ENCODE results near the gene UQCRC1.

Gene UQCRC1

GRCh38 chr3:48623851-48624547 lies 14.6 kb upstream of the UQCRC1 start:
- Histone ChIP-seq H3K27ac (ENCODE audit: low read depth in 2 of 2, low read length in 2 of 2) (peak overlapping the region; percentile 75 to 85), H3K4me1 (ENCODE audit: control insufficient read depth in 2 of 2, insufficient read depth in 2 of 2, low read length in 2 of 2) (peaks cover 22 to 31% of the 10 kb centered on the region in 2 donors), H3K9ac (ENCODE audit: low read depth in 1 of 2, low read length in 2 of 2) (peak overlapping the region in 1 of 2 donors; percentile 3), H3K9me3 (ENCODE audit: control insufficient read depth in 2 of 2, low read length in 2 of 2) (no peaks in the 10 kb centered on the region), H3K4me3 (ENCODE audit: low read length in 2 of 2) (no peak overlapping the region), H3K36me3 (ENCODE audit: control insufficient read depth in 2 of 2, insufficient read depth in 2 of 2, low read length in 2 of 2) (peaks cover 18 to 31% of the 10 kb centered on the region in 2 donors), H3K27me3 (ENCODE audit: control insufficient read depth in 2 of 2, insufficient read depth in 2 of 2, low read length in 2 of 2) (no peaks in the 10 kb centered on the region)

DNA sequence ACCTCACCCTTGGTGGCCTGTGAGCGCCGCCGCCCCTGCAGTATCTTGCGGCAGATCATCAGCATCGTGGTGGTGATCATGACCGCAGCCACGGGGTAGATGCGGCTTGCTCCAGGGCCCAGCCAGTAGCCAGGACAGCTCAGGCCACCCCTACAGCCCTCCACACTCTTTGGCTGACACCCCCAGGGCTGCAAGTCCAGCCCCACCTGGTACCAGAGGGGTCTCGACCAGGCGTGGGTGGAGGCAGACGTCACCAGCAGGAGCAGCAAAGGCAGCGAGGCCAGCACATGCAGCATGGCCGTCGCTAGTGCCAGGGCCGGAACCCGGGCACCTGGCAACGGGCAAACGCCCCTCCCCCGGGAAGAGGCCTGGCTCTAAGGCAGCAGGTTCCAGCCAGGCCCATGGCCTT lies 12.0 kb upstream of the UQCRC1 start, which contains the start of gene TMEM89:
Gene TMEM89, minus strand, starts transcription at position 309 of the 409 bp plus-strand sequence. Its CDS starts 13 bp downstream, at position 296.
- Histone ChIP-seq H3K36me3 (ENCODE audit: control insufficient read depth in 2 of 2, insufficient read depth in 2 of 2, low read length in 2 of 2) (peaks cover 4 to 7% of the 10 kb centered on the region in 2 donors), H3K9ac (ENCODE audit: low read depth in 1 of 2, low read length in 2 of 2) (no peak within 1 kb of the TSS), H3K4me1 (ENCODE audit: control insufficient read depth in 2 of 2, insufficient read depth in 2 of 2, low read length in 2 of 2) (peaks cover 22 to 34% of the 10 kb centered on the region in 2 donors), H3K9me3 (ENCODE audit: control insufficient read depth in 2 of 2, low read length in 2 of 2) (peaks cover 8 to 9% of the 10 kb centered on the region in 2 donors), H3K4me3 (ENCODE audit: low read length in 2 of 2) (no peak within 1 kb of the TSS), H3K27ac (ENCODE audit: low read depth in 2 of 2, low read length in 2 of 2) (peak within 1 kb of the TSS in 1 of 2 donors; percentile 93), H3K27me3 (ENCODE audit: control insufficient read depth in 2 of 2, insufficient read depth in 2 of 2, low read length in 2 of 2) (no peaks in the 10 kb centered on the region)

DNA sequence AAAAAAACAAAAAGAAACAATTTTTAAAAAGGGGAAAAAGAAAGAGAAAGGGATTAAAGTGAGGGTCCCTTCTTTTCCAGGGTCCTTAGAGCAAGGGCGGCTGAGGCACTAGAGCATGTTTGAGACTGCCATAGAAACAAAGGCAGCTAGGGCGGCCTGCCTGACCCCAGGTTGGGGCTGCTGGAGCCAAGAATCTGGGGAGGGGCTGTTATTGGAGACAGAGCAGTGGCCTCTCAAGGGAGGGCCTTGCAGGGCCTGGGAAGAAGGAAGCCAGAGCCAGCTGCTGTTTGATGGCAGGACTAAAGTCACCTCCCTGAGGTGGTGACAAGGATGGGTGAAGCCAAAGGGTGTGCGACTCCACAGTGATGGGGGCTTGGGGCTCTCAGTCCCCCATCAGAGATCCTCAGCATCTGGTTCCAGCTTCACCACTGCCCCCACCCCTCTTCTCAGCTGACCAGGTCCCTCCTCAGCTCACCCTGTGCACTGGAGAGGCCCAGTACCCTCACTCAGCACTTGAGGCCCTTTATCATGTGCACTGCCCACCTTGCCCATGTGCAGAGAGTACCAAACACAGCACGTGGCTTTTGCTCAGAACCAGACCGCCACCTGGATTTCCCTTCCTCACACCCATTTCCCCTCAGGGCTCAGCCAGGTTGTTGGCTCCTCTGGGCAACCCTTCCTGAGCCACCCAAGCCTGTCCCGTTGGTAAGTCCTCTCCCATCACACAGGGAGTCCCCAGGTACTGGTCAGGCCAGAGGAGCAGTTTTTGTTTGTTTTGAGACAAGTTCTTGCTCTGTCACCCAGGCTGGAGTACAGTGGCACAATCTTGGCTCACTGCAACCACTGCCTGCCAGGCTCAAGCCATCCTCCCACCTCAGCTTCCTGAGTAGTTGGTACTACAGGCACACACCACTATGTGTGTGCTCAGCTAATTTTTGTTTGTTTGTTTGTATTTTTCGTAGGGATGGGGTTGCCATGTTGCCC lies 10.4 kb upstream of the UQCRC1 start:
- Histone ChIP-seq H3K27ac (ENCODE audit: low read depth in 2 of 2, low read length in 2 of 2) (peak overlapping the region; percentile 72 to 93), H3K9ac (ENCODE audit: low read depth in 1 of 2, low read length in 2 of 2) (peak overlapping the region in 1 of 2 donors; percentile 51), H3K36me3 (ENCODE audit: control insufficient read depth in 2 of 2, insufficient read depth in 2 of 2, low read length in 2 of 2) (peaks cover under 1 to 2% of the 10 kb centered on the region in 2 donors), H3K27me3 (ENCODE audit: control insufficient read depth in 2 of 2, insufficient read depth in 2 of 2, low read length in 2 of 2) (no peaks in the 10 kb centered on the region), H3K4me1 (ENCODE audit: control insufficient read depth in 2 of 2, insufficient read depth in 2 of 2, low read length in 2 of 2) (peaks cover 21 to 33% of the 10 kb centered on the region in 2 donors), H3K4me3 (ENCODE audit: low read length in 2 of 2) (peak overlapping the region in 1 of 2 donors; percentile 3), H3K9me3 (ENCODE audit: control insufficient read depth in 2 of 2, low read length in 2 of 2) (peaks cover 8 to 9% of the 10 kb centered on the region in 2 donors)

DNA sequence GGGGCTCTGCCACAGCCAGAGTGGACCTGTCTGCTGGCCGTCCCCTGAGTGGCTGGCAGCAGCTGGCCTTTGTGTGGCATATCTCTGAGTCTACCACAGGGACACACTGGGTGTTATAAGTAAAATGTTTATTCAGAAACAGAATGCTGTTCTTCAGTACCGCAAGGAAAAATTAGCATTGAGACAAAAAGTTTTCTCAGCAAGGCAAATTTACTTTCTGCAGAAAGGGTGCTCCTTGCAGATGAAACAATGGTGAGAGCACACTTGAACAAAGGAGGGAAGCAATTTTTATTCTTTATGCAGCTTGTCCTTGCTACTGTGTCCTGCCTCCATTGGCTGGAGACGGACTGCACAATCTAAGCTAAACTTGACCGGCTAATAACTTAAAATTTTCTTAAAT lies 8.1 kb upstream of the UQCRC1 start:
- Histone ChIP-seq H3K4me1 (ENCODE audit: control insufficient read depth in 2 of 2, insufficient read depth in 2 of 2, low read length in 2 of 2) (peaks cover 13 to 22% of the 10 kb centered on the region in 2 donors), H3K36me3 (ENCODE audit: control insufficient read depth in 2 of 2, insufficient read depth in 2 of 2, low read length in 2 of 2) (no peaks in the 10 kb centered on the region), H3K4me3 (ENCODE audit: low read length in 2 of 2) (peak overlapping the region in 1 of 2 donors; percentile 26), H3K9ac (ENCODE audit: low read depth in 1 of 2, low read length in 2 of 2) (no peak overlapping the region), H3K9me3 (ENCODE audit: control insufficient read depth in 2 of 2, low read length in 2 of 2) (peaks cover 8 to 9% of the 10 kb centered on the region in 2 donors), H3K27me3 (ENCODE audit: control insufficient read depth in 2 of 2, insufficient read depth in 2 of 2, low read length in 2 of 2) (no peaks in the 10 kb centered on the region), H3K27ac (ENCODE audit: low read depth in 2 of 2, low read length in 2 of 2) (peak overlapping the region; percentile 72 to 93)

GRCh38 chr3:48614044-48614443 lies 4.6 kb upstream of the UQCRC1 start:
- Histone ChIP-seq H3K27me3 (ENCODE audit: control insufficient read depth in 2 of 2, insufficient read depth in 2 of 2, low read length in 2 of 2) (no peaks in the 10 kb centered on the region), H3K4me3 (ENCODE audit: low read length in 2 of 2) (no peak overlapping the region)

DNA sequence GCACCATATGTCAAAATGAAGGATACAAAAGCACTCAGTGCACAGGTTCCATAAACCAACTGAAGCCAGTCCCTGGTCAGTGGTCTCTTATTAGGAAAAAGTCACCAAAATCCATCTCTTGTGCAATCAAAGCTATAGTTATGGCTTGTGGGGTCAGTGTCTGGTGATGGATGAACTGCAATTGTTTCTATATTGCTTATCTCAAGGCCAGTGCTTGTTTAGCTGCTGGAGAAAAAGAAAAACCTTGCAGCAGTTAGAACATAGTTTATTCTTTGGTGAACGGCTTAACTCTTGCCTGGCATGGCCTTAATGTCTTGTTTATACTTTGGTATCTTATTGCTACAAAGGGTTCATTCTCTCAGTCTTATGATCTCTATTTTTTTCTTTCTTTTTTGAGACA lies 2.9 kb upstream of the UQCRC1 start:
- Histone ChIP-seq H3K4me1 (ENCODE audit: control insufficient read depth in 2 of 2, insufficient read depth in 2 of 2, low read length in 2 of 2) (peaks cover 8 to 9% of the 10 kb centered on the region in 2 donors), H3K4me3 (ENCODE audit: low read length in 2 of 2) (no peak overlapping the region), H3K27me3 (ENCODE audit: control insufficient read depth in 2 of 2, insufficient read depth in 2 of 2, low read length in 2 of 2) (no peaks in the 10 kb centered on the region), H3K9me3 (ENCODE audit: control insufficient read depth in 2 of 2, low read length in 2 of 2) (peaks cover 4% of the 10 kb centered on the region in 2 donors), H3K9ac (ENCODE audit: low read depth in 1 of 2, low read length in 2 of 2) (no peak overlapping the region), H3K27ac (ENCODE audit: low read depth in 2 of 2, low read length in 2 of 2) (no peak overlapping the region), H3K36me3 (ENCODE audit: control insufficient read depth in 2 of 2, insufficient read depth in 2 of 2, low read length in 2 of 2) (peaks cover 0 to 3% of the 10 kb centered on the region in 2 donors)

More at GRCh38 chr3:48614044-48614443, 4.6 kb upstream of the UQCRC1 start:
- Histone ChIP-seq H3K9ac (ENCODE audit: low read depth in 1 of 2, low read length in 2 of 2) (no peak overlapping the region), H3K27ac (ENCODE audit: low read depth in 2 of 2, low read length in 2 of 2) (no peak overlapping the region), H3K4me1 (ENCODE audit: control insufficient read depth in 2 of 2, insufficient read depth in 2 of 2, low read length in 2 of 2) (peaks cover 2 to 3% of the 10 kb centered on the region in 2 donors), H3K36me3 (ENCODE audit: control insufficient read depth in 2 of 2, insufficient read depth in 2 of 2, low read length in 2 of 2) (no peaks in the 10 kb centered on the region), H3K9me3 (ENCODE audit: control insufficient read depth in 2 of 2, low read length in 2 of 2) (peaks cover 8 to 9% of the 10 kb centered on the region in 2 donors)

GRCh38 chr3:48607519-48607918 lies 1.9 kb downstream of the UQCRC1 start:
- Histone ChIP-seq H3K4me1 (ENCODE audit: control insufficient read depth in 2 of 2, insufficient read depth in 2 of 2, low read length in 2 of 2) (peaks cover 8 to 9% of the 10 kb centered on the region in 2 donors), H3K36me3 (ENCODE audit: control insufficient read depth in 2 of 2, insufficient read depth in 2 of 2, low read length in 2 of 2) (peaks cover 37 to 40% of the 10 kb centered on the region in 2 donors), H3K27ac (ENCODE audit: low read depth in 2 of 2, low read length in 2 of 2) (no peak overlapping the region)

DNA sequence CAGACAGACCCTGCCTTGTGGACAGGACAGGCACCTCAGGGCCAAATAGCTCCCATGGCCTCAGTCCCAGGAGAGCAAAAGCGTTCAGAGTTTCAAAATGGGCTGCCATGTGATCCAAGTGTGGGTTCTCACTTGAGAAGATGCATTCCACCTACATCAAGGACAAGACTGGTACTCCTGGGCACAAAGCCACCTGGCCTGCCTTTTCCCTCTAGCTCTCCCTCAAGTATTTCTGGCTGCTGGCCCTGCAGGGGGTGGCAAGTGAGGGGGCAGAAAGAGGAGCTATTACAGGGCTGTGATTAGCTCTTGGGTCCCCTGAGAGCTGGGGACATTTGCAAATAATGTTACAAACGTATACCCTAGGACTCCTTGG lies 7.8 kb downstream of the UQCRC1 start:
- Histone ChIP-seq H3K27ac (ENCODE audit: low read depth in 2 of 2, low read length in 2 of 2) (no peak overlapping the region), H3K36me3 (ENCODE audit: control insufficient read depth in 2 of 2, insufficient read depth in 2 of 2, low read length in 2 of 2) (peaks cover 77 to 80% of the 10 kb centered on the region in 2 donors), H3K9me3 (ENCODE audit: control insufficient read depth in 2 of 2, low read length in 2 of 2) (no peaks in the 10 kb centered on the region), H3K4me3 (ENCODE audit: low read length in 2 of 2) (no peak overlapping the region), H3K4me1 (ENCODE audit: control insufficient read depth in 2 of 2, insufficient read depth in 2 of 2, low read length in 2 of 2) (peaks cover 7 to 8% of the 10 kb centered on the region in 2 donors), H3K27me3 (ENCODE audit: control insufficient read depth in 2 of 2, insufficient read depth in 2 of 2, low read length in 2 of 2) (no peaks in the 10 kb centered on the region), H3K9ac (ENCODE audit: low read depth in 1 of 2, low read length in 2 of 2) (no peak overlapping the region)

More at GRCh38 chr3:48607519-48607918, 1.9 kb downstream of the UQCRC1 start:
- Histone ChIP-seq H3K4me3 (ENCODE audit: low read length in 2 of 2) (no peak overlapping the region), H3K9ac (ENCODE audit: low read depth in 1 of 2, low read length in 2 of 2) (peak overlapping the region in 1 of 2 donors; percentile 2), H3K9me3 (ENCODE audit: control insufficient read depth in 2 of 2, low read length in 2 of 2) (no peaks in the 10 kb centered on the region), H3K27me3 (ENCODE audit: control insufficient read depth in 2 of 2, insufficient read depth in 2 of 2, low read length in 2 of 2) (no peaks in the 10 kb centered on the region)

DNA sequence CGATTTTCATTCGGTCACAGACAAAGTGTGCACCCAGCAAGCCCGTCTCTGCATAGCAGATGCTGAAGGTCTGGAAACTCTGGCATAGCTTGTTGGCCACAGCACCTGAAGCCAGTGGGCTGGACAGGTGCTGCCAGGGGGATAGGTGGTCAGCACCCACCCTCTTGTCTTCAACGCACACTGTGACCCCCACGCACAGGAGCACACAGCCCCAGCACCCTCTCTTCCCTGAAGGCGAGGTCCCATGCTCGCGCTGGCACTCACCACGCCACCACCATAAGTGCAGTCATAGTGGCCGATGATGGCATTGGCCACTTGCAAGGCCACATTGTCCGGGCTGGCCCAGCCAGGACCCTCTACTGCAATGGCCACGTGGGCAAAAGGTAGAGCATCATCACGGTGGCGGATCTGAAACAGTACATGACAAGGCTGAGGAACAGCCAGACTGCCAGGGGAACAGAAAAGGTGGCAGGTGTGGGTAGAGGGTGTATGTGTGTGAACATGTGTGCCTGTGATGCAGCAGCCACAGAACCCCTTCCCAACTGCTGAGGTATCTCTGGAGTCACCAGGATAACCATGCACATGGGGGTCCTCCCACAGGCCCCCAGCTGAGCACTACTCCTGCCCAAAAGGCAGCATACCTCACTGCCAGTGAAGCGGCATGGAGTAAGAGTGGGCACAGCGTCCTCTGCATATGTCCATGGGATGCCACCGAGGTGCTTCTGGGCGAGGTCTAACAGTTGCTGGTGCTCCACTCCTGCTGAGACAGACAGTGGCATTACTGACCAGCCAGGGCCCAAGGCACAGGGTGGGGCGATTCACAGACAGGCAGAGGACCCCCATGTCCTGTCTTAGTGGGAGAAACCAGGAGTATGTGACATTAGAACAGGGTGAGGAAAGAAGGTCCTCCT lies 8.5 kb downstream of the UQCRC1 start:
- no peak overlapping the region for H3K27ac ChIP-seq (ENCODE audit: low read depth in 2 of 2, low read length in 2 of 2)
- H3K36me3 ChIP-seq (ENCODE audit: control insufficient read depth in 2 of 2, insufficient read depth in 2 of 2, low read length in 2 of 2) = peaks cover 75 to 78% of the 10 kb centered on the region in 2 donors
- H3K4me1 ChIP-seq (ENCODE audit: control insufficient read depth in 2 of 2, insufficient read depth in 2 of 2, low read length in 2 of 2) = peaks cover 7 to 8% of the 10 kb centered on the region in 2 donors
- no peak overlapping the region for H3K4me3 ChIP-seq (ENCODE audit: low read length in 2 of 2)
- H3K27me3 ChIP-seq (ENCODE audit: control insufficient read depth in 2 of 2, insufficient read depth in 2 of 2, low read length in 2 of 2) = peaks cover 0 to under 1% of the 10 kb centered on the region in 2 donors
- no peaks in the 10 kb centered on the region for H3K9me3 ChIP-seq (ENCODE audit: control insufficient read depth in 2 of 2, low read length in 2 of 2)
- H3K9ac ChIP-seq (ENCODE audit: low read depth in 1 of 2, low read length in 2 of 2) = no peak overlapping the region

Measured in mucosa of rectum (tissue), 2 donors.